Hematopoietic multipotent progenitor cell treated with erythropoietin and hydrocortisone succinate and interleukin-3 and kit ligand, for 4 days (in vitro differentiated cells): Measurements from ENCODE around the gene CCDC183.
"Not testable (repeated sequence)": the region's sequence is repeated elsewhere in the genome, so short reads cannot be mapped to it uniquely, and the experiment has no call there.

Experiments used
- DNase-seq: peaks from one replicate; pipeline ENCODE4 v3.0.0-alpha.2; 2015

The CCDC183 gene

GRCh38 chr9:136803009-136803550 lies 6.9 kb downstream of the CCDC183 start:
- DNase-seq: not testable (repeated sequence)

GRCh38 chr9:136803551-136804508 lies 7.7 kb downstream of the CCDC183 start:
- no peak for DNase-seq

- DNase-seq: no peak
Measured at GRCh38 chr9:136804509-136805206, 8.5 kb downstream of the CCDC183 start.

GRCh38 chr9:136805207-136805740 lies 9.1 kb downstream of the CCDC183 start:
- no peak for DNase-seq

GRCh38 chr9:136806067-136806466 lies 9.9 kb downstream of the CCDC183 start:
- no peak for DNase-seq

- no peak for DNase-seq
Measured at GRCh38 chr9:136806631-136807201, 10.6 kb downstream of the CCDC183 start.

- peak; percentile 90 for DNase-seq
Measured at GRCh38 chr9:136807281-136808074, 11.3 kb downstream of the CCDC183 start, which contains the start of gene RABL6. TSS of gene RABL6 (plus strand) at chr9:136807948. CDS start at chr9:136808197, 249 bp downstream.

GRCh38 chr9:136808075-136808805 lies 12.1 kb downstream of the CCDC183 start:
- DNase-seq: peak; percentile 47

- peak; percentile 49 for DNase-seq
Measured at GRCh38 chr9:136808806-136809158, 12.6 kb downstream of the CCDC183 start.

GRCh38 chr9:136814725-136815421 lies 18.7 kb downstream of the CCDC183 start:
- DNase-seq: no peak

- no peak for DNase-seq
Measured at GRCh38 chr9:136815422-136815782, 19.3 kb downstream of the CCDC183 start.

- peak; percentile 49 for DNase-seq
Measured at GRCh38 chr9:136820971-136821825, 25.1 kb downstream of the CCDC183 start.

- DNase-seq: no peak
Measured at GRCh38 chr9:136821826-136822544, 25.8 kb downstream of the CCDC183 start.

GRCh38 chr9:136823136-136824046 lies 27.3 kb downstream of the CCDC183 start:
- no peak for DNase-seq

GRCh38 chr9:136824496-136825225 lies 28.5 kb downstream of the CCDC183 start:
- DNase-seq: no peak

- DNase-seq: no peak
Measured at GRCh38 chr9:136825295-136826187, 29.4 kb downstream of the CCDC183 start.
